Measurements from ENCODE around the gene TIAL1. TPM values are rescaled to one million over a fixed set of nuclear protein-coding genes. Genes with fewer than 3 reads are reported as not detected.
"Not testable (repeated sequence)": the region's sequence is repeated elsewhere in the genome, so short reads cannot be mapped to it uniquely, and the experiment has no call there.

Gene TIAL1
- total RNA-seq, 1 donor from 2014 or later, result 176 TPM

GRCh38 chr10:119578355-119578754 is 18.4 kb downstream of the TIAL1 start:
- DNase-seq (ENCODE audit: low read depth, low spot score), result no peak
- TF ChIP-seq CTCF (conservative IDR thresholded peaks at IDR 0.05), result no peak
- Mint-ChIP-seq H3K9me3 (no peaks in the 10 kb centered on the region), H3K36me3 (ENCODE audit: low read depth) (peaks cover 17% of the 10 kb centered on the region), H3K27me3 (ENCODE audit: low read depth) (no peaks in the 10 kb centered on the region), H3K4me1 (no peaks in the 10 kb centered on the region), H3K4me3 (no peak overlapping the region), H3K27ac (ENCODE audit: unreplicated experiment) (no peak overlapping the region)

- Mint-ChIP-seq H3K27ac (ENCODE audit: unreplicated experiment) (no peak overlapping the region), H3K27me3 (ENCODE audit: low read depth) (no peaks in the 10 kb centered on the region), H3K4me1 (no peaks in the 10 kb centered on the region), H3K36me3 (ENCODE audit: low read depth) (peaks cover 21% of the 10 kb centered on the region), H3K9me3 (no peaks in the 10 kb centered on the region), H3K4me3 (no peak overlapping the region)
- TF ChIP-seq CTCF (conservative IDR thresholded peaks at IDR 0.05), result no peak
- no peak for DNase-seq (ENCODE audit: low read depth, low spot score)
These were observed 20.8 kb downstream of the TIAL1 start for GRCh38 chr10:119575991-119576390.

- peaks cover 23% of the 10 kb centered on the region for H3K36me3 Mint-ChIP-seq (ENCODE audit: low read depth)
- no peak for DNase-seq (ENCODE audit: low read depth, low spot score)
- TF ChIP-seq CTCF (conservative IDR thresholded peaks at IDR 0.05), result no peak
- no peaks in the 10 kb centered on the region for H3K4me1 Mint-ChIP-seq
- H3K4me3 Mint-ChIP-seq, result no peak overlapping the region
- no peaks in the 10 kb centered on the region for H3K9me3 Mint-ChIP-seq
- H3K27me3 Mint-ChIP-seq (ENCODE audit: low read depth), result no peaks in the 10 kb centered on the region
- H3K27ac Mint-ChIP-seq (ENCODE audit: unreplicated experiment), result no peak overlapping the region
These were observed 21.3 kb downstream of the TIAL1 start for GRCh38 chr10:119575506-119575905.

- Mint-ChIP-seq H3K36me3 (ENCODE audit: low read depth) (peaks cover 10% of the 10 kb centered on the region), H3K9me3 (no peaks in the 10 kb centered on the region), H3K4me1 (peaks cover 10% of the 10 kb centered on the region)
These were observed 28.8 kb downstream of the TIAL1 start for GRCh38 chr10:119567978-119568377.

GRCh38 chr10:119562097-119562496 is 34.7 kb downstream of the TIAL1 start:
- no peaks in the 10 kb centered on the region for H3K4me1 Mint-ChIP-seq
- peaks cover 3% of the 10 kb centered on the region for H3K9me3 Mint-ChIP-seq
- DNase-seq (ENCODE audit: low read depth, low spot score), result no peak
- TF ChIP-seq CTCF (conservative IDR thresholded peaks at IDR 0.05), result no peak
- no peak overlapping the region for H3K27ac Mint-ChIP-seq (ENCODE audit: unreplicated experiment)
- no peaks in the 10 kb centered on the region for H3K27me3 Mint-ChIP-seq (ENCODE audit: low read depth)
- H3K4me3 Mint-ChIP-seq, result no peak overlapping the region
- no peaks in the 10 kb centered on the region for H3K36me3 Mint-ChIP-seq (ENCODE audit: low read depth)

More at GRCh38 chr10:119567978-119568377, 28.8 kb downstream of the TIAL1 start:
- H3K4me3 Mint-ChIP-seq, result no peak overlapping the region
- no peaks in the 10 kb centered on the region for H3K27me3 Mint-ChIP-seq (ENCODE audit: low read depth)
- no peak for DNase-seq (ENCODE audit: low read depth, low spot score)
- no peak for TF ChIP-seq CTCF (conservative IDR thresholded peaks at IDR 0.05)
- H3K27ac Mint-ChIP-seq (ENCODE audit: unreplicated experiment), result no peak overlapping the region

GRCh38 chr10:119559511-119559910 is 37.3 kb downstream of the TIAL1 start:
- H3K36me3 Mint-ChIP-seq (ENCODE audit: low read depth); H3K27me3 Mint-ChIP-seq (ENCODE audit: low read depth); H3K4me1 Mint-ChIP-seq; H3K27ac Mint-ChIP-seq (ENCODE audit: unreplicated experiment); H3K4me3 Mint-ChIP-seq; DNase-seq (ENCODE audit: low read depth, low spot score); H3K9me3 Mint-ChIP-seq: not testable (repeated sequence)

GRCh38 chr10:119556081-119556480 is 40.7 kb downstream of the TIAL1 start:
- not testable (repeated sequence) for H3K4me1 Mint-ChIP-seq; H3K36me3 Mint-ChIP-seq (ENCODE audit: low read depth); H3K9me3 Mint-ChIP-seq; H3K27ac Mint-ChIP-seq (ENCODE audit: unreplicated experiment); DNase-seq (ENCODE audit: low read depth, low spot score); H3K4me3 Mint-ChIP-seq; H3K27me3 Mint-ChIP-seq (ENCODE audit: low read depth)

Data from neural crest cell (in vitro differentiated cells).